LNCAP (cell line): ENCODE results near the gene CASZ1.

ENCODE experiments used
- CTCF ChIP-seq: fragments of 450-650 bp; IDR thresholded peaks from 2 replicates; pipeline ENCODE4 v1.5.1; 2017; ENCODE audit warnings: mild to moderate bottlenecking

CASZ1 gene

GRCh38 chr1:10799726-10800125, 3.3 kb upstream of the CASZ1 start:
- no peak for TF ChIP-seq CTCF

GRCh38 chr1:10795276-10796021, 997 bp downstream of the CASZ1 start:
- TF ChIP-seq CTCF = no peak

GRCh38 chr1:10794724-10795275, 1.6 kb downstream of the CASZ1 start:
- no peak for TF ChIP-seq CTCF

- no peak for TF ChIP-seq CTCF
These were observed 3.3 kb downstream of the CASZ1 start for GRCh38 chr1:10793129-10793651.

GRCh38 chr1:10791105-10791951, 5.1 kb downstream of the CASZ1 start:
- no peak for TF ChIP-seq CTCF

- TF ChIP-seq CTCF = no peak
These were observed 6.4 kb downstream of the CASZ1 start for GRCh38 chr1:10789803-10790702.
